Keratinocyte (primary cell): ENCODE results near the gene AQR. TPM values are rescaled to one million over a fixed set of nuclear protein-coding genes. Genes with fewer than 3 reads are reported as not detected.

Source experiments
- DNase-seq: peaks from one replicate; pipeline ENCODE4 v3.0.0-alpha.2; 2011; ENCODE audit warnings: low read depth, missing footprints, low spot score
- FAIRE-seq: peaks from 2 replicates; lab custom pipeline; 2011; peaks lifted over from hg19 to GRCh38; lab: Jason Lieb, UNC
- H2AFZ ChIP-seq: 2 replicates; pipeline ENCODE4 v1.6.0; 2012; ENCODE audit warnings: low read length, control low read depth, inconsistent platforms; ENCODE audit not compliant: control insufficient read depth
- H3K27ac ChIP-seq: 2 replicates; pipeline ENCODE4 v1.5.1; 2011; ENCODE audit warnings: low read length; ENCODE audit not compliant: control insufficient read depth, insufficient read depth
- H3K27me3 ChIP-seq: 3 replicates; pipeline ENCODE4 v1.6.0; 2011; ENCODE audit warnings: low read length; ENCODE audit not compliant: control insufficient read depth, insufficient read depth; ENCODE audit errors: extremely low read depth
- H3K36me3 ChIP-seq, 2 experiments: 2 replicates in 1 of 2; 3 replicates in 1 of 2; pipeline ENCODE4 v1.5.1; 2011; ENCODE audit warnings: low read length in 2 of 2, mild to moderate bottlenecking in 1 of 2; ENCODE audit not compliant: control insufficient read depth in 2 of 2, insufficient read depth in 2 of 2; ENCODE audit errors: extremely low read depth in 1 of 2
- H3K4me1 ChIP-seq: 3 replicates; pipeline ENCODE4 v1.5.1; 2011; ENCODE audit warnings: low read length; ENCODE audit not compliant: control insufficient read depth, insufficient read depth; ENCODE audit errors: extremely low read depth
- H3K4me2 ChIP-seq: 3 replicates; pipeline ENCODE4 v1.6.0; 2011; ENCODE audit warnings: low read depth, low read length; ENCODE audit not compliant: control insufficient read depth, insufficient read depth; ENCODE audit errors: extremely low read depth
- H3K4me3 ChIP-seq, 3 experiments: fragments of 200-600 bp in 1 of 3; sonication (generic) in 1 of 3; 2 replicates in 2 of 3; 3 replicates in 1 of 3; pipeline ENCODE4 v1.5.1; 2011 to 2016; ENCODE audit warnings: low read length in 3 of 3, mild to moderate bottlenecking in 3 of 3, control low read depth in 2 of 3, inconsistent platforms in 1 of 3, low read depth in 1 of 3, mixed read lengths in 1 of 3, mixed run types in 1 of 3, moderate library complexity in 1 of 3; ENCODE audit not compliant: control insufficient read depth in 2 of 3, insufficient read depth in 2 of 3; ENCODE audit errors: extremely low read depth in 1 of 3
- H3K79me2 ChIP-seq: 2 replicates; pipeline ENCODE4 v1.6.0; 2012; ENCODE audit warnings: low read length; ENCODE audit not compliant: control insufficient read depth, insufficient read depth
- H3K9ac ChIP-seq: 3 replicates; pipeline ENCODE4 v1.6.0; 2011; ENCODE audit warnings: low read length; ENCODE audit not compliant: control insufficient read depth, insufficient read depth; ENCODE audit errors: extremely low read depth
- H3K9me1 ChIP-seq: 3 replicates; pipeline ENCODE4 v1.6.0; 2011; ENCODE audit warnings: low read length; ENCODE audit not compliant: control insufficient read depth, insufficient read depth; ENCODE audit errors: extremely low read depth
- H3K9me3 ChIP-seq: 2 replicates; pipeline ENCODE4 v1.5.1; 2012; ENCODE audit warnings: low read depth, low read length; ENCODE audit not compliant: control insufficient read depth
- H4K20me1 ChIP-seq: 3 replicates; pipeline ENCODE4 v1.6.0; 2011; ENCODE audit warnings: low read length; ENCODE audit not compliant: control insufficient read depth, insufficient read depth; ENCODE audit errors: extremely low read depth
- EZH2 ChIP-seq: IDR thresholded peaks from one replicate; pipeline ENCODE4 v1.6.1; 2012; ENCODE audit warnings: inconsistent platforms, mild to moderate bottlenecking, low read length, moderate library complexity
- dilution Hi-C: fragments of 300-500 bp; cut with MboI; formaldehyde crosslinking; loops from one replicate; pipeline ENCODE4 v1.7.0; 2020; ENCODE audit warnings: low sequenced_read_pairs; ENCODE audit not compliant: extremely low pct_ligation_motif_present
- polyA plus RNA-seq, 5 experiments: library from polyadenylated mRNA; depleted of rRNA in 3 of 5; stranded (reverse) in 3 of 5; stranded (forward) in 1 of 5; unstranded in 1 of 5; fragments of >200 nt; gene quantifications; 1 replicate in 1 of 5; 2 replicates in 3 of 5; 3 replicates in 1 of 5; pipeline versions ENCODE4 v1.2.1 to v1.2.3, GENCODE V29; 2011 to 2012; ENCODE audit warnings: missing spikeins in 2 of 5, low read depth in 1 of 5, low replicate concordance in 1 of 5
- TF ChIP-seq, protein P1 (sequence below), 3 experiments: IDR thresholded peaks in 1 of 3; conservative IDR thresholded peaks in 1 of 3; optimal IDR thresholded peaks in 1 of 3; 2 replicates in 2 of 3; 3 replicates in 1 of 3; pipeline versions ENCODE3 to v1.5.1; 2011; ENCODE audit warnings: low read length in 3 of 3, mild to moderate bottlenecking in 3 of 3, moderate library complexity in 2 of 3, control low read depth in 1 of 3, inconsistent platforms in 1 of 3; ENCODE audit not compliant: insufficient read depth in 2 of 3; ENCODE audit errors: extremely low read depth in 1 of 3

AQR gene
- polyA plus RNA-seq, 1 donor (not counting 4 experiments of a cell fraction or from before 2014, with no cell fraction given) = 28.2 TPM

DNA sequence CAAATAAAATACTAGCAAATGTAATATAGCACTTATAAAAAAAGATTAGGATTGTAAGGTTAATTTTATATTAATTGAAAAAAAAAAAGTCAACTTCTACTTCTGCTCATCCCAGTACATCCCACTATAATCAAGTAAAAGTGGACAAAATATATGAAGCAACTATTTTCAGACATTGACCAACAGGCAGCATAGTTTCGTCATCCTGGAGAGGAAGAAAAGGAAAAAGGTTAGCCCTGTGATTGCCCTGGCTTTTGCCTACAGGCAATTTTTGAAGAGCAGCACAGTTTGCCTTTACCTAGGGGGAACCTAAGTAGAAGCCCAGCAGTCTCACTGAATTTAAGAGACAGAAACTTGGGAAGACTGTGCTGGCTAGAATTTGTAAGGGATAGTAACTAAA is 121.9 kb downstream of the AQR start:
- Histone ChIP-seq H3K9ac (no peak overlapping the region), H2AFZ (no peak overlapping the region), H4K20me1 (no peaks in the 10 kb centered on the region), H3K27ac (no peak overlapping the region), H3K9me1 (no peaks in the 10 kb centered on the region), H3K79me2 (no peaks in the 10 kb centered on the region), H3K4me2 (no peak overlapping the region), H3K36me3 (no peaks in the 10 kb centered on the region), H3K9me3 (no peaks in the 10 kb centered on the region), H3K4me3 (no peak overlapping the region), H3K4me1 (no peaks in the 10 kb centered on the region), H3K27me3 (no peaks in the 10 kb centered on the region)
- TF ChIP-seq, protein P1, sequence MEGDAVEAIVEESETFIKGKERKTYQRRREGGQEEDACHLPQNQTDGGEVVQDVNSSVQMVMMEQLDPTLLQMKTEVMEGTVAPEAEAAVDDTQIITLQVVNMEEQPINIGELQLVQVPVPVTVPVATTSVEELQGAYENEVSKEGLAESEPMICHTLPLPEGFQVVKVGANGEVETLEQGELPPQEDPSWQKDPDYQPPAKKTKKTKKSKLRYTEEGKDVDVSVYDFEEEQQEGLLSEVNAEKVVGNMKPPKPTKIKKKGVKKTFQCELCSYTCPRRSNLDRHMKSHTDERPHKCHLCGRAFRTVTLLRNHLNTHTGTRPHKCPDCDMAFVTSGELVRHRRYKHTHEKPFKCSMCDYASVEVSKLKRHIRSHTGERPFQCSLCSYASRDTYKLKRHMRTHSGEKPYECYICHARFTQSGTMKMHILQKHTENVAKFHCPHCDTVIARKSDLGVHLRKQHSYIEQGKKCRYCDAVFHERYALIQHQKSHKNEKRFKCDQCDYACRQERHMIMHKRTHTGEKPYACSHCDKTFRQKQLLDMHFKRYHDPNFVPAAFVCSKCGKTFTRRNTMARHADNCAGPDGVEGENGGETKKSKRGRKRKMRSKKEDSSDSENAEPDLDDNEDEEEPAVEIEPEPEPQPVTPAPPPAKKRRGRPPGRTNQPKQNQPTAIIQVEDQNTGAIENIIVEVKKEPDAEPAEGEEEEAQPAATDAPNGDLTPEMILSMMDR (optimal IDR thresholded peaks at IDR 0.05 in 1 of 3, IDR thresholded peaks at IDR 0.05 in 1 of 3, conservative IDR thresholded peaks at IDR 0.05 in 1 of 3; ENCODE audit: extremely low read depth in 1 of 3, insufficient read depth in 2 of 3, low read length in 3 of 3) = no peak
- no peak for TF ChIP-seq EZH2
- no peak for FAIRE-seq
- DNase-seq = no peak
- dilution Hi-C loops = no loop called here

DNA sequence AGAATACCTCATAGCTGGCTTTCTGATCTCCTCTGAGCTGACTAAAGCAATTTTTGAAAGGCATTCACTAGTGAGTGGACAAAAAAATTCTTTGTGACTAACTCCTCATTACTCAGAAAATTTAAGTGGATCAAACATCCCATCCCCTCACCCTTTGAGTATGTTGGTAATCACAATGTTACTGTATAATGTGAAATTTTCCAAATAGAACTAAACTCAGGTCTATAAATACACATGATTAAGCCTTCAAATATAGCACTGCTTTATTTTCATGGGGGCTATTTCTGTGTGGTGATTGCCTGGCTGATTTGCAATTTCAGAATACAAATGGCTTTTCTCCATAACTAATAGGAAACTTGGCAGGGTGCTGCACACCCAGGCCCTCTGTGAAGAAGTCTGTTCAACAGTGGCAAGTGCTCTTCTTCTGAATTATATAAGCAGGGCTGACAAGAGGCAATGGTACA is 128.2 kb downstream of the AQR start:
- dilution Hi-C loops = no loop called here
- Histone ChIP-seq H4K20me1 (no peaks in the 10 kb centered on the region), H3K27me3 (no peaks in the 10 kb centered on the region), H3K9me1 (no peaks in the 10 kb centered on the region), H3K79me2 (no peaks in the 10 kb centered on the region), H3K27ac (no peak overlapping the region), H3K4me2 (no peak overlapping the region), H3K4me3 (no peak overlapping the region), H2AFZ (no peak overlapping the region), H3K4me1 (peaks cover 9% of the 10 kb centered on the region), H3K9me3 (no peaks in the 10 kb centered on the region), H3K9ac (no peak overlapping the region), H3K36me3 (no peaks in the 10 kb centered on the region)
- DNase-seq (no peak), FAIRE-seq (no peak)
- TF ChIP-seq, protein P1 (optimal IDR thresholded peaks at IDR 0.05 in 1 of 3, IDR thresholded peaks at IDR 0.05 in 1 of 3, conservative IDR thresholded peaks at IDR 0.05 in 1 of 3; ENCODE audit: extremely low read depth in 1 of 3, insufficient read depth in 2 of 3, low read length in 3 of 3) = no peak
- TF ChIP-seq EZH2 = no peak
